Left renal cortex interstitium (tissue), 4 donors: Measurements from ENCODE around the gene FAM110C. TPM values are rescaled to one million over a fixed set of nuclear protein-coding genes. Genes with fewer than 3 reads are reported as not detected.
"Not testable (repeated sequence)": the region's sequence is repeated elsewhere in the genome, so short reads cannot be mapped to it uniquely, and the experiment has no call there.

Source experiments
- DNase-seq, 4 donors: peaks; one replicate each; pipeline ENCODE4 v3.0.0-alpha.2; 2013; ENCODE audit warnings: low read depth in 4 of 4, low spot score in 2 of 4, missing footprints in 1 of 4
- polyA plus RNA-seq, 4 donors: library from polyadenylated mRNA; unstranded; fragments of 120-200 nt; gene quantifications; one replicate each; pipeline ENCODE4 v1.2.1, GENCODE V29; 2013; ENCODE audit not compliant: insufficient read length in 4 of 4

FAM110C gene
- polyA plus RNA-seq, 4 donors, result 10.7 to 18.6 (median 11.2) TPM

GRCh38 chr2:44748-45341 lies 1.5 kb downstream of the FAM110C start:
- no peak for DNase-seq

DNA sequence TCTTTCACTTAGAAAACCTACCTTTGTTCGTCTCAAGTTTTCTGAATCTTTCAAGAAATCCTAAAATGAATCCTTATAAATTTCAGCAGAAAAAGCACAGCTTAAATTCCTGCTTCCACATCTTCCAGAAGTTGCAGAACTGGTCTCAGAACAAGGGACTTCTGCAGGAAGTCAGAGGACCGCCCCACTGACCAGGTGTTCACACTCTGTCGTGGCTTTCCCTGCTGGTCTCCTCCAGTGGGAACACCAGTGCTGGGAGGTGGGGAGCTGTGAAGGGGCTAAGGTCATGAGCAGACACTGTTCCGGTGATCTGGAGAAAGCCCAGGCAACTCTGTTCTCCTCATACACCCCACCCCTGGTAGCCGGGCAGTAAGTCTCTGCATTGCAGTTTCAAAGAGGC lies 3.5 kb downstream of the FAM110C start:
- no peak for DNase-seq

- no peak for DNase-seq
Measured at GRCh38 chr2:40465-40864, 5.8 kb downstream of the FAM110C start.

GRCh38 chr2:38155-38554 lies 8.2 kb downstream of the FAM110C start:
- no peak for DNase-seq

- DNase-seq, result no peak
Measured at GRCh38 chr2:36318-36717, 10.0 kb downstream of the FAM110C start.

DNA sequence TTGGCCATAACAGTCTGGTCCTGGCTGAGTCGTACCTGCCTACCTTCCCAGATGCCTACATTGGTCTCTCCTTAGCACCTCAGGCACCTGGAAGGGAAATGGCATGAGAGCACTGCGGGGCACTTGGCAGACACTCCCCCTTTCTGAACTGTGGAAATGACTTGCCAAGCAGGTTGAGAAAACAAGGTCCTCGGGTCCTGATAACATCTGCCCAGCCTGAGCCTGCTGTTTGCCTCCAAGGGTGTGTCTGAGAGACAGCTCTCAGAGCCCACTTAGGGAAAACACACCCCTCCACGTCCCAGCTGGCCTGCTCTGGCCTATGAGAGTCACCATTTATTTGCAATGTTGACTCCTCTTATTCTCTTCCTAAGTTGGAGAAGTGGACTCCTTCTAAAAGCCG lies 10.5 kb downstream of the FAM110C start:
- no peak for DNase-seq

- DNase-seq, result no peak
Measured at GRCh38 chr2:33620-34019, 12.7 kb downstream of the FAM110C start.

DNA sequence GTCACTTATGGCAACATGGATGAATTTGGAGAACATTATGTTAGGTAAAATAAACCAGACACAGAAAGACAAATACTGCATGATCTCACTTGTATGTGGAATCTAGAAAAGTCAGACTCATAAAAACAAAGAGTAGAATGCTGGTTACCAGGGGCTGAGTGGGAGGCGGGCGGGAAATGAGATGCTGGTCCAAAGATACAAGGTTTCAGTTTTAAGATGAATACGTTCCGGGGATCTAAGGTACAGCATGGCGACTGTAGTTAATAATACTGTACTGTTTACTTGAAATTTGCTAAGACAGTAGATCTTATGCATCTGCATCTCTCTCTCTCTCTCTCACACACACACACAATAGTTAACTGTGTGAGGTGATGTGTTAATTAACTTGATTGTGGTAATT lies 14.2 kb downstream of the FAM110C start:
- no peak for DNase-seq

GRCh38 chr2:29253-29652 lies 17.1 kb downstream of the FAM110C start:
- no peak for DNase-seq

GRCh38 chr2:28406-28975 lies 17.8 kb downstream of the FAM110C start:
- DNase-seq, result no peak

- DNase-seq, result no peak
Measured at GRCh38 chr2:26891-27290, 19.4 kb downstream of the FAM110C start.

GRCh38 chr2:25543-25942 lies 20.8 kb downstream of the FAM110C start:
- no peak for DNase-seq

- not testable (repeated sequence) for DNase-seq
Measured at GRCh38 chr2:24591-24990, 21.7 kb downstream of the FAM110C start.

DNA sequence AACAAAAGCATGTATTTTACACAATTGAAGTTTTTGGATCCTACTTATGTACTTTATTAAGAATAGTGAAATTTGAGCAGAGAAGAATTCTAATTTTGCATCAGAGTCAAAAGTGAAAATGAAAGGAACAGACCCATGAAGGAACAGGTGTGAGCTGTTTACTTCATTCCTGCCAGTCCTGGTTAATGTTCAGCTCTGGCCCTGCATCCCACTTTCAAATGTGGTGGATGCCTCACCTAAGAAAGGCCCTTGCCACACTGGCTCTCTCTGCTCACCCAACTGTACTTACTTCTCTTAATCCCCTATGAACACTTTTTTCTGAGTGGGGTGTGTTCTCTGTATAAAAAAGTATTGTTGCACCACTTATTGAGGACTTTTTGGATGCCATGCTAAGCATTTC lies 22.2 kb downstream of the FAM110C start:
- DNase-seq, result no peak

- DNase-seq, result no peak
Measured at GRCh38 chr2:23283-23682, 23.0 kb downstream of the FAM110C start.

DNA sequence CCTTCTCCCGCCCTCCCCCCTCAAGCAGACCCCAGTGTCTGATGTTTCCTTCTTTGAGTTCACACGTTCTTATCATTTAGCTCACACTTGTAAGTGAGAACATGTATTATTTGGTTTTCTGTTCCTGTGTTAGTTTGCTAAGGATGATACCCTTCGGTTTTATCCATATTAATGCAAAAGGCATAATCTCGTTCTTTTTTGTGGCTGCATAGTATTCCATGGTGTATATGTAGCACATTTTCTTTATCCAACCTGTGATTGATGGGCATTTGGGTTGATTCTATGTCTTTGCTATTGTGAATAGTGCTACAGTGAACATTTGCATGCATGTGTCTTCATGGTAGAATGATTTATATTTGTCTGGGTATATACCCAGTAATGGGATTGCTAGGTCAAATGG lies 24.1 kb downstream of the FAM110C start:
- not testable (repeated sequence) for DNase-seq

DNA sequence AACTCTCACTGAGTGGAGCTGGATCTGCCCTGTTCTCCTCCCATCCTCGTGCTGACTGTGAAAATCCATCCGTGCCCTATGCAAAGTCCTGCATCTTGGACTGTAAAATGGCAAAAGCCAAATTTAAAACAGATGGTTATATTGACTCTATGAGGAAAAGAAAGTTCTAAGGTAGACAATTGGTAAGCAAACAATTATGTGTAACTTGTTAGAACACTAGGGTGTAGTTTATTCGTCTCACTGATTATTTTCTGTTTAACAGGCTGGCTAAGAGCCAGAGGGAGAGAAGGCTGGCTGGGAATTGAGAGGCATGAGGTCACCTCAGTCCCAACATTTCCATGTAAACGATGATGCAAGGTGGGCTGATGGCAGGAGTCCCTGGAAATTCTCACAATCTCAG lies 26.0 kb downstream of the FAM110C start:
- not testable (repeated sequence) for DNase-seq

DNA sequence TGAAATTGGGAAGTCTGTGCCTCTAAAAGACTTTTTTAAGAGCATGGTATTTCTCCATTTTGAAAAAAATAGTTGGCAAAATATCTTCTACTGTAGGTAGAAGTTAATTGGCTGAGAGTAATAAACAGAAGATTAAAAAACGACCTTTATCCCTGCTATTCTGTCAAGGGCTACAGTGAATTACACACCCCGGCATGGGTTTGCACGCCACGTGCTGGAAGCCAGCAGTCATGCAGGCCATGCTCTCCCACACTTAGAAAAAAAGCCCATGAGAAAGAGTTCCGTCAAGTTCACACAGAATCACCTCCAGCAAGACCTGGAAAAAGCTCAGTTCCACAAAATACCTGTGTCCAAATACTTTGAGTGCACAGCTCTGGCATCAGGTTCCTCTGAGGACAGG lies 26.8 kb downstream of the FAM110C start:
- DNase-seq, result no peak

- no peak for DNase-seq
Measured at GRCh38 chr2:18402-19271, 27.7 kb downstream of the FAM110C start.

DNA sequence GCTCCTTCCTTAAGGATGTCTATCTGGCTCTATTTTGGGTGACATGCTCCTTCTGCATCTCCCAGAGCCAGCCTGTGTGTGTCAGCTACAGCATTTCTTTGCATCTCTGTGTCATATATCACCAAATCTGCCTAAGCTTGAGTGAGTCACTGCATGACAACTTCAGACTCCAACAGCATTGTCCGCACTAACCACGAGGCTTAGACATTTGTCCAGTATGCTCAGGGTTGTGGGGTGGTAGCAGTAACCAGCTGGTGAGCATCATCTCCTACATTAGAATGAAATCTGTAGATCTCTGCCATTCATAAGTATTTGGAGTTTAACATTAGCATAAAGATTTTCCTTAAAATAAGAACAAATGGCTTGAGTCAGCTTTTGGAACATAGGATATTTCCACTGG lies 30.4 kb downstream of the FAM110C start:
- DNase-seq, result not testable (repeated sequence)

GRCh38 chr2:11248-11941 lies 34.9 kb downstream of the FAM110C start:
- DNase-seq, result no peak
